CD8-positive, alpha-beta memory T cell (primary cell): Measurements from ENCODE around the gene HES5. TPM values are rescaled to one million over a fixed set of nuclear protein-coding genes. Genes with fewer than 3 reads are reported as not detected.

Experiments
- polyA plus RNA-seq: library from polyadenylated mRNA; unstranded; fragments of 300-500 nt; fragmentation: Illumina TruSeq; gene quantifications from one replicate; pipeline ENCODE4 v1.2.3, GENCODE V29; 2021
- total RNA-seq, 2 experiments: library from RNA; stranded (reverse); gene quantifications; one replicate each; pipeline ENCODE4 v1.2.3, GENCODE V29; 2021

Gene HES5
- total and polyA plus RNA-seq, 3 experiments from 2014 or later: not detected

Other genes with a start within 250 kb of the HES5 start
- 10 to 100 TPM in 1 of 2 experiments, 1 to 10 TPM in 1; 9.4 to 10.4 TPM for gene MORN1, start 138.7 kb downstream of the HES5 start, total RNA-seq
- 3.3 TPM for gene MORN1, start 138.7 kb downstream of the HES5 start, polyA plus RNA-seq
- gene RER1, start 138.4 kb downstream of the HES5 start, total RNA-seq: 100 to 1,000 TPM; 214 to 222 TPM
- gene RER1, start 138.4 kb downstream of the HES5 start, polyA plus RNA-seq: 166 TPM
- 10 to 100 TPM; 25.6 to 26.2 TPM for gene PEX10, start 117.7 kb downstream of the HES5 start, total RNA-seq
- 8.9 TPM for gene PEX10, start 117.7 kb downstream of the HES5 start, polyA plus RNA-seq
- gene PLCH2, start 54.0 kb downstream of the HES5 start, total RNA-seq: 1 to 10 TPM; 2.5 TPM
- gene PLCH2, start 54.0 kb downstream of the HES5 start, polyA plus RNA-seq: 2.8 TPM
- 10 to 100 TPM; 40.3 to 46.3 TPM for gene PANK4, start 3.7 kb downstream of the HES5 start, total RNA-seq
- 25.0 TPM for gene PANK4, start 3.7 kb downstream of the HES5 start, polyA plus RNA-seq
- gene TNFRSF14, start 26.1 kb upstream of the HES5 start, total RNA-seq: 100 to 1,000 TPM; 164 to 168 TPM
- 51.6 TPM for gene TNFRSF14, start 26.1 kb upstream of the HES5 start, polyA plus RNA-seq
- 10 to 100 TPM; 41.3 to 45.5 TPM for gene PRXL2B, start 56.5 kb upstream of the HES5 start, total RNA-seq
- gene PRXL2B, start 56.5 kb upstream of the HES5 start, polyA plus RNA-seq: 23.2 TPM
- gene MMEL1, start 102.8 kb upstream of the HES5 start, total RNA-seq: under 1 TPM in 1 of 2 experiments, not detected in 1; 0.44 TPM
- gene MMEL1, start 102.8 kb upstream of the HES5 start, polyA plus RNA-seq: 6.8 TPM